HepG2 (cell line): ENCODE results near the gene NCOA7. TPM values are rescaled to one million over a fixed set of nuclear protein-coding genes. Genes with fewer than 3 reads are reported as not detected.

ENCODE experiments used
- ATF7 ChIP-seq, 2 experiments: fragments of 450-650 bp in 1 of 2; sonication (generic) in 1 of 2; formaldehyde crosslinking in 1 of 2; IDR thresholded peaks; 2 replicates each; pipeline versions ENCODE4 v1.4.0 to v1.6.1; 2016 to 2020; ENCODE audit warnings: antibody characterized with exemption in 1 of 2, mild to moderate bottlenecking in 1 of 2, missing genetic modification reagents in 1 of 2
- CHD4 ChIP-seq: fragments of 200-600 bp; sonication (generic); IDR thresholded peaks from 2 replicates; pipeline ENCODE4 v1.7.0; 2017; ENCODE audit warnings: mild to moderate bottlenecking, low read length, borderline replicate concordance
- HNF1A ChIP-seq, 2 experiments: sonication (generic) in 1 of 2; formaldehyde crosslinking in 1 of 2; IDR thresholded peaks; 2 replicates each; pipeline versions ENCODE4 v1.4.0 to v1.6.1; 2016 to 2020; ENCODE audit warnings: borderline replicate concordance in 1 of 2, low read depth in 1 of 2, mild to moderate bottlenecking in 1 of 2, missing genetic modification reagents in 1 of 2
- HNRNPLL ChIP-seq: fragments of 200-400 bp; formaldehyde crosslinking; IDR thresholded peaks from 2 replicates; pipeline ENCODE4 v1.6.1; 2017; ENCODE audit warnings: mild to moderate bottlenecking, low read depth, low read length; ENCODE audit not compliant: poor library complexity, severe bottlenecking
- KAT7 ChIP-seq: IDR thresholded peaks from 2 replicates; pipeline ENCODE4 v1.6.1; 2018; ENCODE audit warnings: borderline replicate concordance, missing compliant biosample characterization
- MAFG ChIP-seq: sonication (generic); formaldehyde crosslinking; IDR thresholded peaks from 2 replicates; pipeline ENCODE4 v1.5.1; 2020; ENCODE audit warnings: mild to moderate bottlenecking, missing genetic modification reagents
- MEF2D ChIP-seq: sonication (generic); formaldehyde crosslinking; IDR thresholded peaks from 2 replicates; pipeline ENCODE4 v1.5.1; 2020; ENCODE audit warnings: mild to moderate bottlenecking, missing genetic modification reagents
- MLLT10 ChIP-seq: sonication (generic); formaldehyde crosslinking; IDR thresholded peaks from 2 replicates; pipeline ENCODE4 v1.4.0; 2020; ENCODE audit warnings: missing genetic modification reagents
- MZF1 ChIP-seq: sonication (generic); formaldehyde crosslinking; IDR thresholded peaks from 2 replicates; pipeline ENCODE4 v1.8.1; 2023; ENCODE audit warnings: mild to moderate bottlenecking, missing genetic modification reagents, borderline replicate concordance
- NCOA5 ChIP-seq: sonication (generic); formaldehyde crosslinking; IDR thresholded peaks from 2 replicates; pipeline ENCODE4 v1.4.0; 2020; ENCODE audit warnings: missing genetic modification reagents
- PAF1 ChIP-seq: IDR thresholded peaks from 2 replicates; pipeline ENCODE4 v1.6.1; 2016; ENCODE audit warnings: missing genetic modification reagents, missing compliant biosample characterization
- TARDBP ChIP-seq: sonication (generic); formaldehyde crosslinking; IDR thresholded peaks from 2 replicates; pipeline ENCODE4 v1.8.0; 2022; ENCODE audit warnings: mild to moderate bottlenecking, missing genetic modification reagents
- TBL1XR1 ChIP-seq: fragments of 150-350 bp; IDR thresholded peaks from 2 replicates; pipeline ENCODE4 v1.6.1; 2014; ENCODE audit warnings: borderline replicate concordance, low read length; ENCODE audit not compliant: partially characterized antibody
- TMF1 ChIP-seq: sonication (generic); formaldehyde crosslinking; IDR thresholded peaks from 2 replicates; pipeline ENCODE4 v1.8.1; 2022; ENCODE audit warnings: low read depth, missing genetic modification reagents
- YEATS2 ChIP-seq: sonication (generic); formaldehyde crosslinking; IDR thresholded peaks from 2 replicates; pipeline ENCODE4 v1.4.0; 2020; ENCODE audit warnings: missing genetic modification reagents, borderline replicate concordance
- ZBTB20 ChIP-seq: sonication (generic); formaldehyde crosslinking; IDR thresholded peaks from 2 replicates; pipeline ENCODE4 v1.8.1; 2023; ENCODE audit warnings: missing genetic modification reagents, low read depth, mild to moderate bottlenecking, borderline replicate concordance
- ZBTB34 ChIP-seq: sonication (generic); formaldehyde crosslinking; IDR thresholded peaks from 2 replicates; pipeline ENCODE4 v1.8.0; 2022; ENCODE audit warnings: mild to moderate bottlenecking, missing genetic modification reagents
- ZNF160 ChIP-seq: sonication (generic); formaldehyde crosslinking; IDR thresholded peaks from 2 replicates; pipeline ENCODE4 v1.8.0; 2022; ENCODE audit warnings: mild to moderate bottlenecking, inconsistent platforms, missing genetic modification reagents
- ZNF230 ChIP-seq: sonication (generic); formaldehyde crosslinking; IDR thresholded peaks from 2 replicates; pipeline ENCODE4 v1.4.0; 2020; ENCODE audit warnings: mild to moderate bottlenecking, missing genetic modification reagents
- ZNF253 ChIP-seq: sonication (generic); formaldehyde crosslinking; IDR thresholded peaks from 2 replicates; pipeline ENCODE4 v1.8.0; 2022; ENCODE audit warnings: mild to moderate bottlenecking, missing genetic modification reagents, borderline replicate concordance
- ZNF256 ChIP-seq: sonication (generic); formaldehyde crosslinking; conservative IDR thresholded peaks from 2 replicates; pipeline ENCODE4 v1.4.0; 2020; ENCODE audit warnings: missing genetic modification reagents
- ZNF354B ChIP-seq: sonication (generic); formaldehyde crosslinking; IDR thresholded peaks from 2 replicates; pipeline ENCODE4 v1.8.0; 2022; ENCODE audit warnings: mild to moderate bottlenecking, missing genetic modification reagents
- ZNF615 ChIP-seq: sonication (generic); formaldehyde crosslinking; IDR thresholded peaks from 2 replicates; pipeline ENCODE4 v1.5.0; 2020; ENCODE audit warnings: mild to moderate bottlenecking, missing genetic modification reagents, borderline replicate concordance
- ZNF629 ChIP-seq: sonication (generic); formaldehyde crosslinking; conservative IDR thresholded peaks from 2 replicates; pipeline ENCODE4 v1.5.0; 2020; ENCODE audit warnings: missing genetic modification reagents
- ZNF709 ChIP-seq: sonication (generic); formaldehyde crosslinking; IDR thresholded peaks from 2 replicates; pipeline ENCODE4 v1.5.0; 2020; ENCODE audit warnings: mild to moderate bottlenecking, missing genetic modification reagents
- ZNF780A ChIP-seq: sonication (generic); formaldehyde crosslinking; IDR thresholded peaks from 2 replicates; pipeline ENCODE4 v1.8.0; 2022; ENCODE audit warnings: mild to moderate bottlenecking, missing genetic modification reagents, moderate library complexity
- polyA plus RNA-seq, 8 experiments: library from polyadenylated mRNA; depleted of rRNA in 3 of 8; stranded (reverse) in 7 of 8; unstranded in 1 of 8; fragments of >200 nt; fragmentation: Illumina TruSeq in 4 of 8; extraction: Trizol in 4 of 8; gene quantifications; 2 replicates each; pipeline versions ENCODE4 v1.2.1 to v1.2.3, GENCODE V29; 2011 to 2016; ENCODE audit warnings: low read depth in 4 of 8, missing spikeins in 1 of 8, mixed read lengths in 1 of 8; ENCODE audit not compliant: insufficient read depth in 1 of 8
- total RNA-seq, 5 experiments: library from RNA; depleted of rRNA; stranded (reverse); fragments of >200 nt; fragmentation: Illumina TruSeq; extraction: Trizol; gene quantifications; 2 replicates each; pipeline ENCODE4 v1.2.3, GENCODE V29; 2016; ENCODE audit warnings: low read depth in 1 of 5

NCOA7 gene
- total and polyA plus RNA-seq, 2 of the 13 experiments (the other 11 are each of a cell fraction or from before 2014, with no cell fraction given) = 13.6 to 20.8 TPM

- TF ChIP-seq ZNF230 = no peak
- no peak for TF ChIP-seq KAT7 (CRISPR knock-in tag)
- no peak for TF ChIP-seq ZNF615 (CRISPR knock-in tag)
- peak; percentile 56; the same call in 1 of the 2 replicates for TF ChIP-seq ZBTB34 (CRISPR knock-in tag)
- no peak for TF ChIP-seq CHD4
- no peak for TF ChIP-seq MLLT10
- TF ChIP-seq ATF7 (IDR thresholded peaks at IDR 0.05) = no peak
- no peak for TF ChIP-seq ATF7 (CRISPR knock-in tag; IDR thresholded peaks at IDR 0.05)
- TF ChIP-seq ZNF256 (CRISPR knock-in tag) = no peak
- no peak for TF ChIP-seq ZNF709 (CRISPR knock-in tag)
- no peak for TF ChIP-seq ZBTB20 (CRISPR knock-in tag)
- 0 out of 2 replicates have a peak, but pooled peaks have one; percentile 40 for TF ChIP-seq ZNF354B
- no peak for TF ChIP-seq ZNF780A (CRISPR knock-in tag)
- no peak for TF ChIP-seq YEATS2 (CRISPR knock-in tag)
- no peak for TF ChIP-seq ZNF160 (CRISPR knock-in tag)
- TF ChIP-seq ZNF253 (CRISPR knock-in tag) = no peak
- 0 out of 2 replicates have a peak, but pooled peaks have one; percentile 18 for TF ChIP-seq MEF2D (CRISPR knock-in tag)
- TF ChIP-seq TBL1XR1 = peak; percentile 0
- no peak for TF ChIP-seq HNRNPLL
- no peak for TF ChIP-seq MAFG (CRISPR knock-in tag)
- no peak for TF ChIP-seq NCOA5 (CRISPR knock-in tag)
- TF ChIP-seq TARDBP (CRISPR knock-in tag) = 0 out of 2 replicates have a peak, but pooled peaks have one; percentile 46
- TF ChIP-seq PAF1 (CRISPR knock-in tag) = no peak
- no peak for TF ChIP-seq TMF1 (CRISPR knock-in tag)
- TF ChIP-seq HNF1A (IDR thresholded peaks at IDR 0.05; ENCODE audit: low read depth) = no peak
- no peak for TF ChIP-seq HNF1A (CRISPR knock-in tag; IDR thresholded peaks at IDR 0.05; ENCODE audit: borderline replicate concordance)
- no peak for TF ChIP-seq ZNF629 (CRISPR knock-in tag)
- TF ChIP-seq MZF1 (CRISPR knock-in tag) = no peak
These were observed 525 bp downstream of the NCOA7 start (continued) for GRCh38 chr6:125791151-125791819.
